Breast epithelium (tissue), 3 donors: ENCODE data around the gene FANCG.

Experiments used
- CTCF ChIP-seq, 3 donors: fragments of 450-650 bp; IDR thresholded peaks; one replicate each; pipeline ENCODE4 v1.5.1; 2016 to 2017; ENCODE audit warnings: antibody characterized with exemption in 3 of 3, mild to moderate bottlenecking in 3 of 3, moderate library complexity in 3 of 3
- POLR2AphosphoS5 ChIP-seq, 3 donors: sonication (generic); formaldehyde crosslinking; IDR thresholded peaks; one replicate each; pipeline ENCODE4 v1.6.1; 2017; ENCODE audit warnings: antibody characterized with exemption in 3 of 3

GRCh38 chr9:35112257-35113020, 32.7 kb upstream of the FANCG start:
- TF ChIP-seq CTCF (IDR thresholded peaks at IDR 0.05) (no peak), POLR2AphosphoS5 (IDR thresholded peaks at IDR 0.05) (no peak)
